HuH-7 (cell line): ENCODE data around the gene SF3B5.
A peak's percentile ranks its signal among the peaks of the same experiment; 100 is the strongest.
"Not testable (repeated sequence)": the region's sequence is repeated elsewhere in the genome, so short reads cannot be mapped to it uniquely, and the experiment has no call there.

ENCODE experiments used
- DNase-seq: peaks from one replicate; pipeline ENCODE4 v3.0.0; 2011; ENCODE audit warnings: low spot score

SF3B5 gene

DNA sequence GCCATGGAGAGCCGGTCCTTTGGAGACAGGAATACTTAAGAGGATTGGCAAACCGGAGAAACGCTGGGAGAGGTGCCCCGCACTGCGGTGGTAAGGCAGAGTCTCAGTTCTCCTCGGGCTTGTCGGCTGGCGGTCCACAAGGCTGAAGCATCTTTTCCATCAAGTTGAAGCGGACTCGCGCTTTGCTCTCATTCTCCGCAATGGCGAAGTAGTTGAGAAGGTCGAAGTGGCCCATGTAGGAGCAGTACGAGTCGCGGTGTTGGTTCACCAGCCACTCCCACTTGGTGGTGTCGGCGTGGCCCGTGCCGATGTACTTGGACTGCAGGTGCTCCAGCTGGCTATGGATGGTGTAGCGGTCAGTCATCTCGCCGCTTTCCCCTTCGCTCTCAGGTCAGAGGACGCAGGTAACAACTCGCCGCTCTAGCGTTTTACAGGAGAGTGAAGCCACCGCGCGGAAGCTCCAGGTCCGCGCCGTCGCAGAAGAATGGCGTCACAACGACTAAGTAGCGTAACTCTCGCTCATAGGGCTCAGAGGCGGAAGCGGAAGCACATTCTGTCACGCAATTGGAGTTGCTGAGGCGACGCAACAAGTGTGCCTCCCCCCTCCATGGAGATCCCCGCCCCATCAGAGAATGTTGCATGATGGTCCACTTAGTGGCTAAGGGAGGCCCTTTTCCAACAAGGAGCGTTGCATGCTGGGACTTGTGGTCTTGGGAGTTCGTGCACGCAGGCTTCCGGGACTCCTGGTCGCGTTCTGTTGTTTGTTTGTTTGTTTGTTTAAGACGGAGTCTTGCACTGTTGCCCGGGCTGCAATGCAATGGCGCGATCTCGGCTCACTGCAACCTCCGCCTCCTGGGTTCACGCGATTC is at the start of gene SF3B5:
TSS of gene SF3B5 (minus strand) at position 440 of the 869 bp plus-strand sequence. CDS start at position 364, 76 bp downstream.
- peak; percentile 85 for DNase-seq

- no peak for DNase-seq
Measured at GRCh38 chr6:144144996-144145395, 49.6 kb upstream of the SF3B5 start.

DNA sequence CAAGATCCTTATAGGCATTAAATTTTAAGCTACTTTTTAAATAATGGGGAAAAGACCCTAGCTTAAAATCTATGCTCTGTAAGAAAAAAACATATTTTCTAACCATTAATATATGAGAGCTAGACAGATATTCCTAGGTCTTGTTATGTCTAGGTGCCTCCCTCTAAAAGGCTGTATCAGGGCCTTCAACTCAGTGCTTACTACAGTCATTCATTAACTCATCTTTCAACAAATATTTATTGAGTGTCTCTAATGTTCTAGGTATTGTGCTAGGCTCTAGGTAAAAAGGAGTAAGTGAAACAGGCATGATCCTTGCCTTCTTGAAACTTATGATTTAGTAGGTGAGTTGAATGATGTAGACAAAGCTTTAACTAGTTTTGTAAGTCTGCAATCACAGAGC is 48.5 kb upstream of the SF3B5 start:
- DNase-seq, result no peak

DNA sequence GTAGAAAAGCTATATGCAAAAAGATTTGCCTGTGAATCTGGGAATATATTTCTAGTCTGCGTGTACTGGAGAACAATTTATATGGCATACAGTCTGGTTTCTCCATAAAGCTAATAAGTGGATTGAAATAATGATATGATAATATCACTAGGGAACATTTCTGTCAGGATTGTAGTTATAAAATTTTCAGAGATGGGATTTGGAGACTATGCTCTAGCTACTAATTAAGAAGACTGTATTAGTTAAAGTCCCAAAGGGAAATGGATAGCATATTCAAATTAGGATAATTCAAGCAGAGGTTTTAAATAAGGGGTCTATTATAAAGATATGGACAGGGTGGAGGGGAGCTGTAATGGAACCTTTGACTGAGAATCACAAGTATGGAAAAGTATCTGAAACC is 47.7 kb upstream of the SF3B5 start:
- DNase-seq, result no peak

DNA sequence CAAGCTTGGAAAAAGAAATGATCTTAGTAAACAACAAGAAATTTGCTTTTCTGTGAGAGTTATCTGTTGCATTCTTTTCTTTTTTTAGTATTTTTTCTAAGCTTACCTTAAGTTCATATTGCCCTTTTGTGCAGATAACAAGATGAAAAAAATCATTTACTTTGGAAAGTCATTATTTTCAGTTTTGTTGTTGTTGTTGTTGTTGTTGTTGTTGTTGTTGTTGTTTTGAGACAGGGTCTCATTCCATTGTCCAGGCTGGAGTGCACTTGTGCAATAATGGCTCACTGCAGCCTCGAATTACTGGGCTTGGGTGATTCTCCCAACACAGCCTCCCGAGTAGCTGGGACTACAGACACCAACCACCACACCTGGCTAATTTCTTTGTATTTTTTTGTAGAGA is 46.1 kb upstream of the SF3B5 start:
- no peak for DNase-seq

DNA sequence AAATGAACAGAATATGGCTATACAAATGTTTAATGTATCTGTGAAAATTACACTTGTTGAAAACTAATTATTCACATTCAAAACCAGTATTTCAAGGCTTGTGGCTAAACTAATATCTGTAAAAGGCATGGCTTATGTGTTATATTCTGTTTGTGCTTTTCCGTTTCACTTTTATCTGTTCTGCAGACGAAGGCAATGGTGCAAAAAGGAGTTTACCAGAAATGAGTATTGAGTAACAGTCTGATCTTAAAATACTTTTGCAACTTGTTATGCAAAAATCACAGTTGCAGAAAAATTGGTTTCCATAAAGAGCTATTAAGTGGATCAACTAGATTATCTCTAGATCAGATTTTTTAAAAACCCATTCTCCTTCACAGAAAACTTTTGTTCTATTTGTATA is 45.5 kb upstream of the SF3B5 start:
- no peak for DNase-seq

GRCh38 chr6:144139817-144140216 is 44.4 kb upstream of the SF3B5 start:
- no peak for DNase-seq

DNA sequence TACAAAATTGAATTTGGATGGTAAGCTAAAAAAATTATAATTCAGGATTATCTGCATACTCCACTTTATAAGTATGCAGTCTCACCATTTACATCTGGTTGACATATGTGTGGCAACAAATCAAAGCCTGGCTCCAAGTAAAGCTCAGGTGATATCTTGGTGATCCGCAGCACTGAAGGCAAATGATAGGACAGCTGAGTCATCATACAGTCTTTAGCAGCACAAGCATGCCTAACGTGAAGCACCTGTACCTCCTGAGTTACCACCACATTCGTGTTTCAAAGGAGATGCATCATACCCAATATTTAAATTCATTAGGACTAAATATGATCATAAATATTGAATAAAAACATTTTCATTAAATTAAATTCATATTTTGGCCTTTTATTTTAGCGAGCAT is 43.2 kb upstream of the SF3B5 start:
- DNase-seq, result no peak

GRCh38 chr6:144134737-144135136 is 39.4 kb upstream of the SF3B5 start:
- no peak for DNase-seq

- no peak for DNase-seq
Measured at GRCh38 chr6:144134176-144134575, 38.8 kb upstream of the SF3B5 start.

DNA sequence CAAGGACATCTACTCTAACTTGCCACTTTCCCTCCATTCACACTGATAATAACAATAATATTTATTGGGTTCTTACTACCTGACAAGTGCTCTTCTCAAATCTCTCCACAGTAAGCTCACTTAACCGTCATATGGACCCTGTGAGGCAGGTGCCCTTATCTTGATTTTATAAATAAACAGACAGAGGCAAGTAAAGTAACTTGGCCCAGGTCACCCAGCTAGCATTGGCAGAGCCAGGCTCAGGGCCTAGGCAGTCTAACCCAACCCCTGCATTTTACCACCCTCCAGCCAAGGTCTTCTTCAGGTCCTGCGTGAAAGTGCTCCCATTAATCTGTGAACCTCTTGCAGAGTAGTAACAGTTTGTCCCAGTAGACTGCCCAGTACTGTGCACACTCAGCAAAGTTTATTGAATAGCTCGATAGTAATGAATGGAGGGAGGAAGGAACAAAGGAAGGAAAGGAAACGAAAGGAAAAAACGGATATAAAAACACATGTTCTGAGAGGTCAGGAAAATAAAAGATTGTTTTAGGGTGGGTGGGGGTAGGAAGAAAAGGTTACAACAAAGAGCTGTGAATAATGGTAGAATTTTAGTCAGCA is 38.0 kb upstream of the SF3B5 start:
- DNase-seq, result no peak

GRCh38 chr6:144132167-144132690 is 36.9 kb upstream of the SF3B5 start:
- not testable (repeated sequence) for DNase-seq

DNA sequence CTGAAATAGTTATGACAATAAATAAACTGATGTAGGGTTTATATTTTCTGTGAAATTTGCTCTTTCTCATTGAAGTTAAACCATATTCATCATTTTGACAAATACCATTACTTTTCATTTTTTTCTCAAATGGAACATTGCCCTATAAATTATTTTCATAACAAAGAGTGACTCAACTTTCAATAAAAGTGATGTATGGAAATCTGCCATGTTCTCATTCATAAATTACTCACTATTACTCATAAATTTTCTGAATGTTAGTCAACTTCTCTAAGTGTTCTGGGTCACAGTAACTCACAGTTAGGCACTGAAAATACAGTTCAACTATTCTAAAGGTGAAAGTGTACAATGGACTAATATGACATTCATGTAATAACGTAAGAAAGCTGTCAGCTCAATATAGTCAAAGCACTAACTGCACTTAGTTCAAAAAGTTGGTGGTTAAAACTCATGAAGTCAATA is 35.9 kb upstream of the SF3B5 start:
- no peak for DNase-seq

- DNase-seq, result no peak
Measured at GRCh38 chr6:144129469-144129868, 34.1 kb upstream of the SF3B5 start.

DNA sequence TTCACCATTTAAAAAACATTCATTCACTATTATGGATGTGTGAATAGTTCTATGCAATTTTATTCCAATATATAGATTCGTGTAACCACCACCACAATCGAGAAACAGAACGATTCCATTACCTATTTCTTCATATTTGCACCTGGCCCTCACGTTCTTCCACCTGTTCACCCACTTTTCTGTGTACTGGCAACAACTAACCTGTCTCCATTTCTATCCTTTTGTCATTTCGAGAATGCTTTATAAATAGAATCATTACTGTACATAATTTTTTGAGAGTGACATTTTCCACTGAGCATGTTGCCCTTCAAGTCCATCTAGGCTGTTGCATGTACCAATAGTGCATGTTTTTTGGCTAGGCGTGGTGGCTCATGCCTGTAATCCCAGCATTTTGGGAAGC is 31.7 kb upstream of the SF3B5 start:
- no peak for DNase-seq

GRCh38 chr6:144123836-144124235 is 28.5 kb upstream of the SF3B5 start:
- no peak for DNase-seq

- DNase-seq, result no peak
Measured at GRCh38 chr6:144123421-144123820, 28.0 kb upstream of the SF3B5 start.

- no peak for DNase-seq
Measured at GRCh38 chr6:144122861-144123260, 27.5 kb upstream of the SF3B5 start.

- no peak for DNase-seq
Measured at GRCh38 chr6:144119376-144119775, 24.0 kb upstream of the SF3B5 start.

GRCh38 chr6:144115219-144115618 is 19.8 kb upstream of the SF3B5 start:
- no peak for DNase-seq

DNA sequence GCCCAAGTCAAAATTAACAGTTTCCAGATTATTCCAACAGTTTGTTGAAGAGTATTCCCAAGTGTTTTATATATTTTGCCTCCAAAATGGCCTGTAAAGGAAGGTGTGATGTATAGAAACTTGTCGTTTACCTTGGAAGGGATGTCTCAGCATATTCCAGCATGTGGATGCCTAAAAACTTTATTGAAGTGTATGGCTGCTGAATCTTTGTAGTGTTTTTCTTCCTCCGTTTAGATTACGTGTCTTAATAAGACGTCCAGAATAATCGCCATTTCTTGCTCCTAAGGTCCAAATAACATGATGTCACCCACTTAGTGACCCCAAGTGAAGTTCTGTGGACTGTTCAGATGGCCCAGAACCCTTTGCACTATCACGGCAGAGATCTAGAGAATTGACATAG is 18.0 kb upstream of the SF3B5 start:
- DNase-seq, result no peak

DNA sequence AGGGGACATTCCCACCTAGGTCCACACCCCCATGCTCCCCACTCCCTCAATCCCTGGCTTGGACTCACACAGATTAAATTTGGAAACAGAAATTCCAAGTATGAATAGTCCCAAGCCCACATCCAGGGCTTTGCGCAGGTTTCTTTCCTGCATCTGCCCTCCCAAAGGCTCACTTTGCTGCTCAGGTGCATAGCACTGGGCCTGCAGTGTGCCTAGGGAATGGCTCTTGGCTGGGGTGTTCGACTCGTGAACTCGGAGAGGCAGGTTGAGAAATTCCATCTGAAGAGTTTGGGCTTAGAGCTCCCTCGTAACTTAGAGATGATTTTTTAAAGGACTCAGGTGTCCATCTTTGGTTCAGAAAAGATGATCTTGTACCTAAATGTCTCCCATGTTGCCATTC is 14.8 kb upstream of the SF3B5 start:
- DNase-seq, result no peak

GRCh38 chr6:144106206-144106605 is 10.8 kb upstream of the SF3B5 start:
- no peak for DNase-seq
